ENCODE data around the gene ANKRD63.

Gene ANKRD63

GRCh38 chr15:40240619-40241221, 42.1 kb downstream of the ANKRD63 start:
- DNase-seq: no peak

DNA sequence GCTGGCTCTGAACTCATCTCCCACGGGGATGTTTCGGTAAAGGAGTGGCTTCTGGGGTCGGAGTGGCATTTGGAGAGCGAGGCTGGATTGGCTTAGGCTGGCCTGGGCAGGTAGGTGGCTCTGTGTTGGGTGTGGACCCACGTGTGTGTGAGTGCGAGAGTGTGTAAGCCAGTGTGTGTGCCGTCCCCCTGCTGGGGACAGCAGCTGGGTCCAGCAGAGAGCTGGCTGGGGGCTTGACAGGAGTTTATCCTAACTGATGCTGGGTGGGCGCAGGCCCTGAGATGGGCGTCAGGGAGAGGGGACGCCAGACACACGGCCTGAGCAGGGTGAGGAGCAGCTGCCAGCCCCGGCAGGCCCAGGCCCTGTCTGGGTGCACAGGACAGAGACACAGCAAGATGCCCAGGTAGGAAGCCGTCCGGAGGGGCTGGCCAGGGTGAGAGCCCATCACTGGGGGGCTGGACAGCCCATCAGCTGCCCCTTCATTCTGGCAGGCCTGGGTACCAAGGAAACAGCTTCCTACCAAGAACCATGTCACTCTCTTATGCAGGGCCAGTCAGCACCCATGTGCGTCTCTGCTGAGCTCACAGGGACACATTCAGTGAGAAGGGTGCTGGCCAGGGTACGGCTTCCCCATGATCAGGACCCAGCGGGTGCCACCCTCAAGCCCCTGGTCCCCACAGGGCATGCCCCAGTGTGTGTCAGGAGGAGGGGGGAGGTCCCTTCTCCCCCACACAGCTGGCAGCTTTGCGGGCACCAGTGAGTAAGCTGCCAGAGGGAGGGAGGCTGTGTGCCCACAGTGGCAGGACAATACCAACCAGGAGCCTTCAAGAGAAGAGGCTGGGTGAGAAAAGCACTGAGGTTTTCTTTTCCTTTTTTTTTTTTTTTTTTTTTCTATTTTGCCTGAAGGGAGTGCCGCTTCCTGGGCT, 42.9 kb downstream of the ANKRD63 start:
- no peak for DNase-seq

GRCh38 chr15:40239404-40239692, 43.5 kb downstream of the ANKRD63 start:
- no peak for DNase-seq

- no peak for DNase-seq
These were observed 44.1 kb downstream of the ANKRD63 start, which contains the start of gene PAK6 for GRCh38 chr15:40238532-40239403. Gene PAK6, plus strand, starts transcription at chr15:40239063. Its CDS starts 25,723 bp downstream, at chr15:40264786.

DNA sequence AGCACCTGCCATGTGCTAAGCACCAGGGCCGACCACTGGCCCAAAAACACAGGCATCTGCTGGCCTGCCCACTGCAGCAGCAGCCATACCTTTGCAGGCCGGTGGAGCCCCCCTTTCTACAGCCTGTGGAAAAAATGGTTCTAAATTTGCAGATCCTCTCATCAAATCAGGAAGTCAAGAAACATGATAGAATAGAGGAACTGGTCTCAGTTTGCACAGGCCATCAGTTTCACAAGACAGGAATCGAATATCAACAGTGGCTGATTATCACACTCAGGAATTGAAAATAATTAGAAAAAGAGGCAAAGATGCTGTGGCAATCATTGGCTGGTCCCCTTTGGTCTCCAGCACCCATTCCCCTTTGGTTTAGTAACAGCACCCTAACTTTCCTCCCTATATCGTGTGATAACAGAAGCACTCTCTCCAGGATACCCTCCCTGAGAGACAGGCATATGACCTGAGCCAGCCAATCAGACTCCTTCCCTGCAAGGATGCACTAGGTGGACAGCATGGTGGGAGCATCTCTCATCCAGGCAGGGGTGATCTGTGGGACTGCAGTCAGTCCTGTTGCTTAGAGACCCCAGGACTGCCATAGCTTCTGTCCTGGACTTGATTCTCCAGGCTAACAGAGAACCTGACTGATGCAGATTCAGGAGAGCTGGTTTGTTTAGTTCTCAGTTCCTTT, 47.5 kb downstream of the ANKRD63 start:
- no peak for DNase-seq

DNA sequence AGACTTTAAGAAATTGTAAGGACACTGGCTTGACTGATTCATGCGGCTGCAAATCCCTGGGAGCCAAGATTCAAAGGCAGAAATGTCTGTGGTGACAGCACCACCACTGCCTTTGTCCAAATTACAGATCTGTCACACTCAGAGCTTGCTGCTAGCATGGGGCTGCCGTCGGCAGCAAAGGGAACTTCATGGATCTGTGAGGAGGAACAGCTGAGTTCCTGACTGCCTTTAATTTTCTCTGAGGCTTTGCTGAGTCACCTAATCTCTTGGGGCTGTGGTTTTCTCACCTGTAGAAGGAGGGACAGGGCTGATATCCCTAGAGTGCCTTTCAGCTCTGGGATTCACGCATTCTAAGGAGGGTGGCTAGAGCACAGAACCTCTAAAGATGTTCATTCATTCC, 48.1 kb downstream of the ANKRD63 start:
- no peak for DNase-seq

GRCh38 chr15:40233727-40234577, 48.9 kb downstream of the ANKRD63 start:
- DNase-seq: no peak

DNA sequence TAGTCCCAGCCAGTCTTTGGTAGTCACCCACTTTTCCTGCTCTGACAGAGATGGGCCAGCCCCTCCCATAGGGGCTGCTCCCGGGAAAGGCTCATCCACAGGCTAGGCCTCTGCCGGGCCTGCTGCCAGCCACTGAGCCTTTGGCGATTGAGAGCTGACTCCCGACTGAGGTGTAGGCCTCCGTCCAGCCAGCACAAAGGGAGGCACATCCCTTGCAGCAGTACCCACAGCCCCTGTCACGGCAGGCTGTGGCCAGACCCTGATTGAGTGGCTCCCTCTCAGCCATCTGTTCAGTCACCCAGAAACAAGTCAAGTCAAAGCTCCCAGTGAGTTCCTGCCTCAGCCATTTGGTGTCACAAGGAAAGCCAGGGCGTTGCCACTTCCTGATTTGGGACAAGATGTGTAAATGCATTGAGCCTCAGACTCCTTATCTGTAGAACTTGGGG, 50.2 kb downstream of the ANKRD63 start:
- no peak for DNase-seq
